D721Med (cell line): ENCODE data around the gene SLC17A9.

ENCODE experiments used
- DNase-seq: peaks from one replicate; pipeline ENCODE4 v3.0.0; 2011; ENCODE audit warnings: low spot score; ENCODE audit not compliant: insufficient read length
- FAIRE-seq: peaks from 2 replicates; lab custom pipeline; 2011; peaks lifted over from hg19 to GRCh38; lab: Jason Lieb, UNC
- CTCF ChIP-seq: IDR thresholded peaks from 2 replicates; pipeline ENCODE4 v1.5.1; 2012; ENCODE audit warnings: mild to moderate bottlenecking, control low read depth; ENCODE audit not compliant: insufficient read depth; ENCODE audit errors: missing control alignments

SLC17A9 gene

GRCh38 chr20:62978561-62978943 lies 26.0 kb downstream of the SLC17A9 start:
- DNase-seq (no peak), FAIRE-seq (no peak)
- no peak for TF ChIP-seq CTCF

- TF ChIP-seq CTCF = no peak
- DNase-seq = no peak
- FAIRE-seq = no peak
Measured at GRCh38 chr20:62979310-62979709, 26.8 kb downstream of the SLC17A9 start.

- FAIRE-seq (no peak), DNase-seq (no peak)
- TF ChIP-seq CTCF = no peak
Measured at GRCh38 chr20:62979876-62980373, 27.4 kb downstream of the SLC17A9 start.

GRCh38 chr20:62980380-62980960 lies 28.0 kb downstream of the SLC17A9 start:
- FAIRE-seq (no peak), DNase-seq (no peak)
- TF ChIP-seq CTCF = no peak

GRCh38 chr20:62980970-62981369 lies 28.5 kb downstream of the SLC17A9 start:
- TF ChIP-seq CTCF = no peak
- FAIRE-seq (no peak), DNase-seq (no peak)

GRCh38 chr20:62982124-62983075 lies 29.9 kb downstream of the SLC17A9 start:
- DNase-seq (no peak), FAIRE-seq (no peak)
- no peak for TF ChIP-seq CTCF
